ENCODE data around the gene FGD5.

Gene FGD5

GRCh38 chr3:14841836-14842235 lies 23.1 kb downstream of the FGD5 start:
- Histone ChIP-seq H2AFZ (ENCODE audit: low read length) (no peak overlapping the region), H3K27ac (ENCODE audit: low read depth, low read length, poor library complexity, severe bottlenecking) (no peak overlapping the region), H3K4me1 (ENCODE audit: insufficient read depth, low read length, severe bottlenecking) (no peaks in the 10 kb centered on the region), H3F3A (ENCODE audit: insufficient read depth, low read length) (no peaks in the 10 kb centered on the region), H3K9ac (ENCODE audit: low read length) (no peak overlapping the region), H3K9me3 (ENCODE audit: low read length) (no peaks in the 10 kb centered on the region), H3K4me2 (ENCODE audit: low read length) (no peak overlapping the region), H4K20me1 (ENCODE audit: insufficient read depth, low read length) (no peaks in the 10 kb centered on the region), H3K79me2 (ENCODE audit: insufficient read depth, low read length) (no peaks in the 10 kb centered on the region), H3K27me3 (ENCODE audit: insufficient read depth, low read length) (peaks cover 6% of the 10 kb centered on the region; the same call in 1 of the 2 replicates), H3K9me2 (ENCODE audit: low read depth, low read length) (no peaks in the 10 kb centered on the region), H3K4me3 (ENCODE audit: low read depth, low read length, poor library complexity, severe bottlenecking) (no peak overlapping the region), H3K36me3 (ENCODE audit: insufficient read depth, low read length) (no peaks in the 10 kb centered on the region)
- TF ChIP-seq CTCF (IDR thresholded peaks at IDR 0.05; ENCODE audit: low read length) (no peak), EZH2 (IDR thresholded peaks at IDR 0.05; ENCODE audit: borderline replicate concordance, low read length) (no peak)

- Histone ChIP-seq H3K4me3 (ENCODE audit: low read depth, low read length, poor library complexity, severe bottlenecking) (no peak overlapping the region), H3K9ac (ENCODE audit: low read length) (no peak overlapping the region), H3K36me3 (ENCODE audit: insufficient read depth, low read length) (no peaks in the 10 kb centered on the region), H4K20me1 (ENCODE audit: insufficient read depth, low read length) (no peaks in the 10 kb centered on the region), H2AFZ (ENCODE audit: low read length) (no peak overlapping the region), H3K79me2 (ENCODE audit: insufficient read depth, low read length) (no peaks in the 10 kb centered on the region), H3F3A (ENCODE audit: insufficient read depth, low read length) (no peaks in the 10 kb centered on the region), H3K9me2 (ENCODE audit: low read depth, low read length) (no peaks in the 10 kb centered on the region), H3K27ac (ENCODE audit: low read depth, low read length, poor library complexity, severe bottlenecking) (no peak overlapping the region), H3K4me1 (ENCODE audit: insufficient read depth, low read length, severe bottlenecking) (no peaks in the 10 kb centered on the region), H3K4me2 (ENCODE audit: low read length) (no peak overlapping the region), H3K27me3 (ENCODE audit: insufficient read depth, low read length) (peaks cover 7% of the 10 kb centered on the region), H3K9me3 (ENCODE audit: low read length) (no peaks in the 10 kb centered on the region)
- no peak for TF ChIP-seq CTCF (IDR thresholded peaks at IDR 0.05; ENCODE audit: low read length)
- no peak for TF ChIP-seq EZH2 (IDR thresholded peaks at IDR 0.05; ENCODE audit: borderline replicate concordance, low read length)
Measured at GRCh38 chr3:14842277-14842676, 23.5 kb downstream of the FGD5 start.

GRCh38 chr3:14843321-14843720 lies 24.6 kb downstream of the FGD5 start:
- Histone ChIP-seq H3F3A (ENCODE audit: insufficient read depth, low read length) (no peaks in the 10 kb centered on the region), H3K9me2 (ENCODE audit: low read depth, low read length) (no peaks in the 10 kb centered on the region), H3K9ac (ENCODE audit: low read length) (no peak overlapping the region), H3K79me2 (ENCODE audit: insufficient read depth, low read length) (no peaks in the 10 kb centered on the region), H3K4me3 (ENCODE audit: low read depth, low read length, poor library complexity, severe bottlenecking) (no peak overlapping the region), H3K4me2 (ENCODE audit: low read length) (no peak overlapping the region), H4K20me1 (ENCODE audit: insufficient read depth, low read length) (no peaks in the 10 kb centered on the region), H3K36me3 (ENCODE audit: insufficient read depth, low read length) (no peaks in the 10 kb centered on the region), H3K27ac (ENCODE audit: low read depth, low read length, poor library complexity, severe bottlenecking) (no peak overlapping the region), H3K9me3 (ENCODE audit: low read length) (no peaks in the 10 kb centered on the region), H2AFZ (ENCODE audit: low read length) (no peak overlapping the region), H3K4me1 (ENCODE audit: insufficient read depth, low read length, severe bottlenecking) (no peaks in the 10 kb centered on the region), H3K27me3 (ENCODE audit: insufficient read depth, low read length) (peaks cover 8% of the 10 kb centered on the region; the same call in 1 of the 2 replicates)
- TF ChIP-seq CTCF (IDR thresholded peaks at IDR 0.05; ENCODE audit: low read length) = no peak
- no peak for TF ChIP-seq EZH2 (IDR thresholded peaks at IDR 0.05; ENCODE audit: borderline replicate concordance, low read length)
